Epithelial cell of umbilical artery (primary cell): ENCODE data around the gene SMC1A. TPM values are rescaled to one million over a fixed set of nuclear protein-coding genes. Genes with fewer than 3 reads are reported as not detected.

Source experiments
- total RNA-seq: library from RNA; depleted of rRNA; stranded (reverse); fragments of >200 nt; gene quantifications from 2 replicates; pipeline ENCODE4 v1.2.3, GENCODE V29; 2014

Gene SMC1A
- 13.6 and 29.5 TPM in 2 replicates for total RNA-seq

DNA sequence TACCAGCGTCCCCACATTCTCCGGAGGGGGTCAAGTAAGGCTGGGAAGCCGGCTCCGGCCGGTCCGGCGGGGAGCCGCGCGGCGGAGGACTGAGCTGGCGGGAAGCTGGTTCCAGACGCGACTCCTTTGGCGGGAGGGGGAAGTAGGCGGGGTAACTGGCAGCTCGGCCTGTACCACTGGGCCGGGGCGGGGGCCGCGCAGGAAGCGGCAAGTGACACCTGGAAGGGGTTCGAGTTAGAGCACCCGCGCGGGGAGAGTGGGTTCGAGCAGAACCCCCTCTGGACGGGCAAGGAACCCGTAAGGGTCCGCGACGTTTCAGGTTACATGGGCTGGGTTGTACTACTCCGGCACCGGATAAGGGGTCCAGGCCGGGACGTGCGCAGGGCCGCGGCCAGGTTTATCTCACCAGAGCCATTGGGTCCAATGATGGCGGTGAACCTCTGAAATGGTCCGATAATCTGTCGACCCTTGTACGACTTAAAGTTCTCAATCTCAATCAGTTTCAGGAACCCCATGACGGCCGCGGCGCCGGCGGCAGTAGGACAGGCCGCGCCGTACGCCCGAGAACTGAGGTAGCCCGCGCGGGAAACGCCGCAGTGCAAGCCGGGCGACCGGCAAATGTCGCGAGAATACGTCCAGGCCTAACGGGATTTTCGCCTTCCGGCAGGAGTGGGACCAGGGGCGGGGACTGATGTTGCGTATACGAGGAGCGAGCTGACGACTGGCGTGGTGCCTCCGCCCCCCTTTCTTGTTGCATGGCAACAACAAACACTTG, at the start of gene SMC1A:
TSS of gene SMC1A (minus strand) at position 569 of the 775 bp plus-strand sequence. CDS start at position 515, 54 bp downstream.

DNA sequence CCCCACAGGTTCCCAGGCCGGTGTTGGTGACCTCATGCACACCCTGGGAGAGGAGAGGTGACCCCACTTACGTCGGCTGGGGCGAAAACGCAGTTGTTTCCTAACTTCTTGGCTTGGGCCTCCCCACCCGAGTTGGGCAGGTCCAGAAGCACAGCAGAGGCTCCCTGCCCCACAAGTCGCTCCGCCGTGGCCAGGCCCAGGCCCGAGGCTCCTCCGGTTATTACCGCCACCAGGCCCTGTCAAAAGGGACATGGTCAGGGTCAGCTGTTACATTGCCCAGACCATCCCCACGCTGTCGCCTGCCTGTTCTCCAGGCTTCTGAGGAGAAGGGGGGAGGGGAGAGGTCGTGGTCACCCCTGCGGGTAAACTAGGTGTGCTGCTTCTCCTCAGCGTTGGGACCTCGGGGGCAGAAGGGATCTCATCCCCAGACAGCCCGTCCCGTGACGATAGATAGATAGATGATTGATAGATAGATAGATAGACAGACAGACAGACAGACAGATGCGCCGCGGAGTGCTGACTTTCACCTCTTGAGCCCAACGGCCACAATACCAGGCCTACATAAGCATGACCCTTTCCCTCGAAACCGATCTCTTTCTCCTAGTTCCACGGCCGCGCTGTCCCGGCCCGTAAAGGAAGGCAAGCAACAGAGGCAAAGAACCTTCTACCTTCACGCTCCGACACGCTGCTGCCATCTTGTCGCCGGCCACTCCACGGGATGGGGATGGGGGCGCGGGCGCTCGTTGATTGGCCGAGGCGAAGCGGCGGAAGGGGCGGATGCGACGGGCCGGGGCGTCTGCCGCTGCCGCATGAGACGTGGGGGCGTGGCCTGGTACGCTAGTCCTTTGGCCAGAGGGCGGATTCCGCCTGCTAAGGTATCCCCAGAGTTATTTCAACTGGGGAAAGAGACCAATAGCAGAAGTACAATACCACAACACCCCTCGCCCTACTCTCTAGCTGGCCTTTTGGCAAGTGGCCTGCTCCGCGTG, 11.5 kb upstream of the SMC1A start, which contains the start of gene HSD17B10:
TSS of gene HSD17B10 (minus strand) at position 720 of the 989 bp plus-strand sequence. CDS start at position 695, 25 bp downstream.

DNA sequence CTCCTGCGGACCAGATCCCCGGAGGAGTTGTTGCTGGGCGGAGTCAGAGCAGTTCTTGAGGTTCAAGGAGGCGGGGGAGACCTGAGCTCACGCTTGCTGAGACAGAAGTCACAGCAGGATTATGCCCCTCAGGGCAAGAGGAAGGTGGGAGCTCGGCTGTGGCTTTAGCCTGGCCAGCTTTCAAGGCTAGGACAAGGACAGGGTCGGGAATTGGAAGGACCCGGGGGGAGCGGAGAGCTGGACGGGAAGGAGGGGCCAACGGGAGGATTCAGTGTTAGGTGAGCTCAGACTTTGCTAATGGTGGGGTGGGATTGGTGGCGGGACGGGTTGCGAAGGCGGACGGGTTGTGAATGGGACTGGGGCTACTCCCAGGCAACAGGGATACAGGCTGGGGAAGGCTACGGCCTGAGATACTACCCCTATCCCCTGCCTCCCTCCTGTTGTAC, 430 bp upstream of the SMC1A start, which contains the start of gene RIBC1:
TSS of gene RIBC1 (plus strand) at position 13 of the 446 bp plus-strand sequence. CDS start 3,404 bp downstream, outside the sequence.

Other genes with a start within 250 kb of the SMC1A start
- 101 and 118 TPM in 2 replicates for gene KDM5C, start 197.4 kb downstream of the SMC1A start, total RNA-seq
- gene IQSEC2, start 141.1 kb downstream of the SMC1A start, total RNA-seq, result 2.6 and 2.9 TPM in 2 replicates
- 0.30 and 0.32 TPM in 2 replicates for gene RIBC1, start 219 bp upstream of the SMC1A start, total RNA-seq
- 80.9 and 119 TPM in 2 replicates for gene HSD17B10, start 11.7 kb upstream of the SMC1A start, total RNA-seq